ENCODE results near the gene NSMF. TPM values are rescaled to one million over a fixed set of nuclear protein-coding genes. Genes with fewer than 3 reads are reported as not detected.
A peak's percentile ranks its signal among the peaks of the same experiment; 100 is the strongest.

Gene NSMF
- total and polyA plus RNA-seq, 10 of the 15 experiments (the other 5 are each of a cell fraction or from before 2014, with no cell fraction given): 0.13 to 44.3 (median 13.4) TPM

DNA sequence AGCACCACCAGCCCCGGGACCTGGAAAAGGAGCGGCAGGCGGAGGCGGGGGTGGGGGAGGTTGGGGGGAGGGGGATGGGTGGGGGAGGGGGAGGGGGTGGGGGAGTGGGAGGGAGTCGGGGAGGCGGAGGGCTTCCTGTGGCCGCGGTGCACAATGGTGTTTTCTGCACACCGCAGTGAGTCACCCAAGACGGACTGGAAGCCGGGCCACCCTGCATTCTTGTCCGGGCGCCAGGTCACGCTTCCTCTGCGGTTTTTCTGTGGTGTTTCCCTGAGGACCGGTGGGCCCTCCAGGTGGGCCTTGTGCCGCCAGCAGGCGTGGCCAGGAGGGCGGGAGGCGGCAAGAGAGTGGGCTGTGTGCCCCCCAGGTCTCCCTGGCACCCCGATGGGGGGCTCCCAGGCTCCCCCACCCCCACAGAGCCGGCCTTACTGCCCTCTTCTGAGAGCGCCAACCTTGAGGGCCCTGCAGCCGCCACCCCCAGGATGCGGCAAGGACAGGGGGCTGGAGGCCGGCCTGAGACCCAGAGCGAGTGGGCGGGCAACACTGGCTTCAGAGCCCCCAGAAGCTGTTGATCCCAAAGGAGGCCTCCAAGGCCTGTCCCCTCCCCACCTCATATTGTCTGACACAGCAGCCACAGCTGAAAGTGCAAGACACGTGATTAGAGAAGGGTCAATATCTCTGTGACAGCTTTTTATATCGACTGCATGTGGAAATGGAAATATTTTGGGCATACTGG lies 47.3 kb downstream of the NSMF start:
- ChIA-PET SMC1A (ENCODE audit: uncharacterized antibody, unreplicated experiment) (interaction anchor here (0.8 to 1.3 kb wide), 2 partner anchors 10 to 109 kb away, joined by 3 to 4 read pairs; partner anchors contain the start of gene NRARP), RAD21 (ENCODE audit: unreplicated experiment) (interaction anchor here (1.6 kb wide), 1 partner anchor 11 kb away, joined by 4 read pairs; the partner anchor contains the start of gene EXD3), CTCF (interaction anchor here (1.2 to 1.3 kb wide), 2 partner anchors 11 to 110 kb away, joined by 4 to 5 read pairs; partner anchors contain the start of genes EXD3, NOXA1 and NRARP), POLR2A (interaction anchor here (1.7 kb wide), 1 partner anchor 96 kb away, joined by 4 read pairs; no protein-coding TSS in a partner anchor)
- Histone ChIP-seq H3K4me3 (peak overlapping the region; percentile 38; the same call in 1 of the 2 replicates), H3K4me1 (ENCODE audit: control insufficient read depth, insufficient read depth, low read length) (peaks cover 29% of the 10 kb centered on the region), H3K27ac (ENCODE audit: control insufficient read depth, insufficient read depth) (peak overlapping the region; percentile 62), H4K20me1 (ENCODE audit: control insufficient read depth, insufficient read depth) (no peaks in the 10 kb centered on the region), H3K9me3 (replicated peaks; ENCODE audit: control insufficient read depth, insufficient read depth, low read length) (no peaks in the 10 kb centered on the region), H3K27me3 (replicated peaks in 1 of 2; ENCODE audit: control insufficient read depth in 2 of 2, insufficient read depth in 2 of 2, low read length in 1 of 2) (no peaks in the 10 kb centered on the region), H3K36me3 (ENCODE audit: control insufficient read depth in 2 of 2, insufficient read depth in 2 of 2, low read length in 1 of 2) (no peaks in the 10 kb centered on the region), H3K79me2 (ENCODE audit: control insufficient read depth, insufficient read depth, low read length) (peaks cover 2% of the 10 kb centered on the region), H3K9ac (ENCODE audit: control insufficient read depth, insufficient read depth, low read length) (no peak overlapping the region; the same call in 1 of the 2 replicates), H3K4me2 (ENCODE audit: control insufficient read depth, insufficient read depth) (peak overlapping the region; percentile 78), H2AFZ (ENCODE audit: control insufficient read depth, low read depth, low read length) (no peak overlapping the region)
- in situ Hi-C loops (cut with MboI) (no loop called here), intact Hi-C loops (cut with micrococcal nuclease; ENCODE audit: unreplicated experiment) (no loop called here)
- DNase-seq (ENCODE audit: low read depth, low spot score) (peak; percentile 43), FAIRE-seq (peak; percentile 70), ATAC-seq (peak; percentile 72)
- BruUV-seq (replicated peaks): no TSS peak
- WGBS (ENCODE audit: insufficient coverage, insufficient replicate concordance, low lambda C conversion rate, missing lambda C conversion rate): 2% methylated on average over 19 of the region's 30 CpGs
- TF ChIP-seq YY1 (IDR thresholded peaks at IDR 0.05; ENCODE audit: low read depth, low read length) (0 out of 2 replicates have a peak, but pooled peaks have one; percentile 8), SRF (IDR thresholded peaks at IDR 0.05; ENCODE audit: low read depth in 2 of 2, low read length in 2 of 2) (no peak), MLLT1 (IDR thresholded peaks at IDR 0.05) (0 out of 2 replicates have a peak, but pooled peaks have one; percentile 42), SIX5 (IDR thresholded peaks at IDR 0.05; ENCODE audit: low read depth, low read length, severe bottlenecking) (no peak), IRF4 (IDR thresholded peaks at IDR 0.05; ENCODE audit: low read depth, low read length) (0 out of 2 replicates have a peak, but pooled peaks have one; percentile 38), RELA (IDR thresholded peaks at IDR 0.05; ENCODE audit: borderline replicate concordance, partially characterized antibody) (no peak), GATAD2B (conservative IDR thresholded peaks at IDR 0.05; ENCODE audit: low read depth) (peak; percentile 84), CEBPB (IDR thresholded peaks at IDR 0.05; ENCODE audit: borderline replicate concordance in 1 of 2, low read depth in 2 of 2, low read length in 2 of 2) (no peak), NR2F1 (conservative IDR thresholded peaks at IDR 0.05) (peak; percentile 78), RB1 (IDR thresholded peaks at IDR 0.05; ENCODE audit: borderline replicate concordance) (peak; percentile 50; the same call in 1 of the 2 replicates), IKZF1 (conservative IDR thresholded peaks at IDR 0.05) (peak; percentile 89), NFIC (IDR thresholded peaks at IDR 0.05; ENCODE audit: low read depth, low read length) (no peak; the same call in 1 of the 2 replicates), SMAD1 (IDR thresholded peaks at IDR 0.05; ENCODE audit: low read depth, partially characterized antibody) (no peak), SUPT20H (IDR thresholded peaks at IDR 0.05; ENCODE audit: borderline replicate concordance, control insufficient read depth, low read depth, low read length) (no peak), LARP7 (IDR thresholded peaks at IDR 0.05) (peak; percentile 30; the same call in 1 of the 2 replicates), RUNX3 (IDR thresholded peaks at IDR 0.05; ENCODE audit: low read length) (peak; percentile 96), HDAC2 (IDR thresholded peaks at IDR 0.05) (no peak), SUZ12 (IDR thresholded peaks at IDR 0.05; ENCODE audit: unreplicated experiment) (no peak), CREB1 (IDR thresholded peaks at IDR 0.05; ENCODE audit: low read depth) (no peak)
- TF ChIP-seq, protein P1, sequence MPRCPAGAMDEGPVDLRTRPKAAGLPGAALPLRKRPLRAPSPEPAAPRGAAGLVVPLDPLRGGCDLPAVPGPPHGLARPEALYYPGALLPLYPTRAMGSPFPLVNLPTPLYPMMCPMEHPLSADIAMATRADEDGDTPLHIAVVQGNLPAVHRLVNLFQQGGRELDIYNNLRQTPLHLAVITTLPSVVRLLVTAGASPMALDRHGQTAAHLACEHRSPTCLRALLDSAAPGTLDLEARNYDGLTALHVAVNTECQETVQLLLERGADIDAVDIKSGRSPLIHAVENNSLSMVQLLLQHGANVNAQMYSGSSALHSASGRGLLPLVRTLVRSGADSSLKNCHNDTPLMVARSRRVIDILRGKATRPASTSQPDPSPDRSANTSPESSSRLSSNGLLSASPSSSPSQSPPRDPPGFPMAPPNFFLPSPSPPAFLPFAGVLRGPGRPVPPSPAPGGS (IDR thresholded peaks at IDR 0.05; ENCODE audit: borderline replicate concordance, insufficient read depth, low read depth, low read length, poor library complexity, severe bottlenecking): peak; percentile 53
